Liver (tissue), 9 donors: ENCODE results near the gene PGAM1. TPM values are rescaled to one million over a fixed set of nuclear protein-coding genes. Genes with fewer than 3 reads are reported as not detected.

Experiments
- DNase-seq: peaks from one replicate; pipeline ENCODE4 v3.0.0-alpha.2; 2017; ENCODE audit warnings: low spot score
- H3K27ac ChIP-seq, 2 donors: one replicate each; pipeline ENCODE4 v1.7.0; 2013; ENCODE audit warnings: inconsistent platforms in 2 of 2, low read length in 2 of 2, control low read depth in 1 of 2, low read depth in 1 of 2, mild to moderate bottlenecking in 1 of 2
- H3K27me3 ChIP-seq, 4 donors: one replicate each; pipeline versions ENCODE4 v1.6.1 to v1.7.0; 2013; ENCODE audit warnings: low read length in 3 of 4, inconsistent platforms in 1 of 4, mild to moderate bottlenecking in 1 of 4, moderate library complexity in 1 of 4; ENCODE audit not compliant: control insufficient read depth in 4 of 4, insufficient read depth in 4 of 4
- H3K36me3 ChIP-seq, 4 donors: one replicate each; pipeline versions ENCODE4 v1.6.1 to v1.7.0; 2013; ENCODE audit warnings: low read length in 3 of 4, mild to moderate bottlenecking in 3 of 4, low read depth in 1 of 4, moderate library complexity in 1 of 4; ENCODE audit not compliant: control insufficient read depth in 4 of 4, insufficient read depth in 3 of 4
- H3K4me1 ChIP-seq, 4 donors: one replicate each; pipeline versions ENCODE4 v1.6.1 to v1.7.0; 2013; ENCODE audit warnings: low read length in 3 of 4, mild to moderate bottlenecking in 3 of 4, moderate library complexity in 1 of 4; ENCODE audit not compliant: control insufficient read depth in 4 of 4, insufficient read depth in 4 of 4
- H3K4me3 ChIP-seq, 3 donors: one replicate each; pipeline versions ENCODE4 v1.6.1 to v1.7.0; 2013; ENCODE audit warnings: low read length in 3 of 3, control low read depth in 1 of 3, low read depth in 1 of 3, mild to moderate bottlenecking in 1 of 3
- H3K9ac ChIP-seq, 2 donors: one replicate each; pipeline ENCODE4 v1.7.0; 2013; ENCODE audit warnings: low read length in 2 of 2, mild to moderate bottlenecking in 2 of 2, moderate library complexity in 2 of 2, control low read depth in 1 of 2, low read depth in 1 of 2
- H3K9me3 ChIP-seq, 4 donors: one replicate each; pipeline versions ENCODE4 v1.6.1 to v1.7.0; 2013; ENCODE audit warnings: low read length in 3 of 4; ENCODE audit not compliant: control insufficient read depth in 4 of 4
- ATF3 ChIP-seq: IDR thresholded peaks from 2 replicates; pipeline ENCODE4 v1.6.1; 2016; ENCODE audit warnings: antibody characterized with exemption
- CTCF ChIP-seq: fragments of 150-350 bp; IDR thresholded peaks from 2 replicates; pipeline ENCODE4 v1.5.1; 2017; ENCODE audit warnings: improper control_type of control experiment, low read depth, low read length; ENCODE audit not compliant: missing input control
- EGR1 ChIP-seq, 2 donors: IDR thresholded peaks; 2 replicates each; pipeline ENCODE4 v1.6.1; 2016 to 2018; ENCODE audit warnings: antibody characterized with exemption in 2 of 2, low read depth in 2 of 2
- FOXA1 ChIP-seq: IDR thresholded peaks from 2 replicates; pipeline ENCODE4 v1.6.1; 2016; ENCODE audit warnings: antibody characterized with exemption
- FOXA2 ChIP-seq: IDR thresholded peaks from 2 replicates; pipeline ENCODE4 v1.6.1; 2016; ENCODE audit warnings: antibody characterized with exemption
- GABPA ChIP-seq, 2 donors: IDR thresholded peaks in 1 of 2; conservative IDR thresholded peaks in 1 of 2; 2 replicates each; pipeline ENCODE4 v1.6.1; 2016; ENCODE audit warnings: antibody characterized with exemption in 2 of 2, mild to moderate bottlenecking in 1 of 2, moderate library complexity in 1 of 2
- HNF4A ChIP-seq, 2 donors: conservative IDR thresholded peaks; 2 replicates each; pipeline ENCODE4 v1.6.1; 2016; ENCODE audit warnings: antibody characterized with exemption in 2 of 2, mild to moderate bottlenecking in 2 of 2
- JUND ChIP-seq, 2 donors: IDR thresholded peaks; 2 replicates each; pipeline ENCODE4 v1.6.1; 2016; ENCODE audit warnings: antibody characterized with exemption in 2 of 2
- MAX ChIP-seq: IDR thresholded peaks from 2 replicates; pipeline ENCODE4 v1.6.1; 2016; ENCODE audit warnings: antibody characterized with exemption
- NR2F2 ChIP-seq: IDR thresholded peaks from 2 replicates; pipeline ENCODE4 v1.6.1; 2016; ENCODE audit warnings: antibody characterized with exemption
- REST ChIP-seq: IDR thresholded peaks from 2 replicates; pipeline ENCODE4 v1.6.1; 2016; ENCODE audit warnings: antibody characterized with exemption, mild to moderate bottlenecking
- RXRA ChIP-seq, 2 donors: IDR thresholded peaks; 2 replicates each; pipeline ENCODE4 v1.6.1; 2017 to 2018; ENCODE audit warnings: antibody characterized with exemption in 2 of 2, mild to moderate bottlenecking in 1 of 2
- SP1 ChIP-seq: IDR thresholded peaks from 2 replicates; pipeline ENCODE4 v1.6.1; 2018; ENCODE audit warnings: antibody characterized with exemption, mild to moderate bottlenecking
- YY1 ChIP-seq: IDR thresholded peaks from 2 replicates; pipeline ENCODE4 v1.6.1; 2016; ENCODE audit warnings: antibody characterized with exemption, mild to moderate bottlenecking
- ZBTB33 ChIP-seq: IDR thresholded peaks from 2 replicates; pipeline ENCODE4 v1.6.1; 2016; ENCODE audit warnings: antibody characterized with exemption
- WGBS: extraction: QIAGEN DNeasy Blood & Tissue Kit; methylation state at CpG from one replicate; pipeline ENCODE4 v1.1.7; 2013; 5-methylcytosine and 5-hydroxymethylcytosine counted together
- polyA plus RNA-seq, 2 donors: library from polyadenylated mRNA; stranded (reverse) in 1 of 2; unstranded in 1 of 2; fragments of 200-250 nt in 1 of 2; fragments of >200 nt in 1 of 2; fragmentation: Nextera tagmentation in 1 of 2; extraction: Ambion mirVana in 1 of 2; gene quantifications; one replicate each; pipeline versions ENCODE4 v1.2.1 to v1.2.3, GENCODE V29; 2013 to 2015
- total RNA-seq, 2 donors: library from RNA; depleted of rRNA; stranded (reverse); fragments of >200 nt; gene quantifications; one replicate each; pipeline ENCODE4 v1.2.3, GENCODE V29; 2014
- donor health status: healthy.
- donor health status: healthy.
- donor health status: healthy.
- donor health status: healthy.
- donor health status: healthy.

PGAM1 gene
- total and polyA plus RNA-seq, 4 donors: 52.0 to 178 (median 106) TPM

- H3K27ac ChIP-seq: peak overlapping the region; percentile 90 to 93
- DNase-seq: no peak
- no peaks in the 10 kb centered on the region for H3K9me3 ChIP-seq
- H3K36me3 ChIP-seq: peaks cover 2 to 21% (median 15%) of the 10 kb centered on the region in 4 donors
- 23% methylated on average over 34 of the region's 34 CpGs for WGBS
- peak overlapping the region in 1 of 2 donors; percentile 22 for H3K9ac ChIP-seq
- no peaks in the 10 kb centered on the region for H3K27me3 ChIP-seq
- peaks cover 2 to 20% (median 13%) of the 10 kb centered on the region in 4 donors for H3K4me1 ChIP-seq
- peak overlapping the region; percentile 91 to 98 (median 96) for H3K4me3 ChIP-seq
- TF ChIP-seq FOXA2: no peak
- no peak for TF ChIP-seq ATF3
- no peak for TF ChIP-seq HNF4A (conservative IDR thresholded peaks at IDR 0.05)
- TF ChIP-seq ZBTB33: no peak
- TF ChIP-seq REST: no peak
- TF ChIP-seq EGR1 (IDR thresholded peaks at IDR 0.05; ENCODE audit: low read depth in 2 of 2): no peak
- no peak for TF ChIP-seq FOXA1
- no peak for TF ChIP-seq MAX
- no peak for TF ChIP-seq CTCF
- TF ChIP-seq JUND (IDR thresholded peaks at IDR 0.05): no peak
- TF ChIP-seq NR2F2: no peak
- TF ChIP-seq RXRA (IDR thresholded peaks at IDR 0.05): no peak
- TF ChIP-seq GABPA (IDR thresholded peaks at IDR 0.05 in 1 of 2, conservative IDR thresholded peaks at IDR 0.05 in 1 of 2): no peak
- no peak for TF ChIP-seq SP1
- TF ChIP-seq YY1: no peak
Observed at GRCh38 chr10:97426776-97427570, 982 bp downstream of the PGAM1 start.
